Breast epithelium (tissue), 4 donors: ENCODE data around the gene TRIM63. TPM values are rescaled to one million over a fixed set of nuclear protein-coding genes. Genes with fewer than 3 reads are reported as not detected.

ENCODE experiments used
- DNase-seq, 2 donors: peaks; one replicate each; pipeline ENCODE4 v3.0.0-alpha.2; 2019; ENCODE audit warnings: low spot score in 2 of 2
- H3K27ac ChIP-seq, 2 donors: fragments of 200-600 bp; sonication (generic) in 1 of 2; one replicate each; pipeline ENCODE4 v1.5.1; 2016 to 2019; ENCODE audit warnings: mild to moderate bottlenecking in 1 of 2
- H3K27me3 ChIP-seq, 2 donors: fragments of 200-600 bp; sonication (generic) in 1 of 2; one replicate each; pipeline versions ENCODE4 v1.5.1 to v1.6.0; 2017 to 2019; ENCODE audit warnings: control low read depth in 1 of 2, mild to moderate bottlenecking in 1 of 2
- H3K36me3 ChIP-seq: fragments of 200-600 bp; one replicate; pipeline ENCODE4 v1.5.1; 2019
- H3K4me1 ChIP-seq, 2 donors: fragments of 200-600 bp; sonication (generic); one replicate each; pipeline ENCODE4 v1.5.1; 2016 to 2019; ENCODE audit warnings: control low read depth in 1 of 2
- H3K4me3 ChIP-seq, 3 donors: fragments of 200-600 bp; sonication (generic); 1 replicate in 2 of 3; 2 replicates in 1 of 3; pipeline ENCODE4 v1.5.1; 2016 to 2019; ENCODE audit warnings: mild to moderate bottlenecking in 3 of 3, moderate library complexity in 2 of 3
- H3K9me3 ChIP-seq, 2 donors: fragments of 200-600 bp; sonication (generic) in 1 of 2; one replicate each; pipeline ENCODE4 v1.5.1; 2016 to 2019; ENCODE audit warnings: control low read depth in 1 of 2
- POLR2A ChIP-seq: fragments of 450-650 bp; IDR thresholded peaks from one replicate; pipeline ENCODE4 v1.6.1; 2016; ENCODE audit warnings: antibody characterized with exemption, mild to moderate bottlenecking, moderate library complexity
- POLR2AphosphoS5 ChIP-seq, 3 donors: sonication (generic); formaldehyde crosslinking; IDR thresholded peaks; one replicate each; pipeline ENCODE4 v1.6.1; 2017; ENCODE audit warnings: antibody characterized with exemption in 3 of 3
- intact Hi-C: fragments of 100-400 bp; cut with DNase I; formaldehyde crosslinking; loops from one replicate; pipeline ENCODE4 v1.15.1; 2023; ENCODE audit warnings: low total_unique reads
- total RNA-seq, 3 donors: library from RNA; depleted of rRNA; stranded (reverse); fragments of >200 nt; gene quantifications; one replicate each; pipeline ENCODE4 v1.1.0, GENCODE V29; 2016
- TF ChIP-seq, protein P1 (sequence below), 3 donors: fragments of 450-650 bp; IDR thresholded peaks; one replicate each; pipeline ENCODE4 v1.5.1; 2016 to 2017; ENCODE audit warnings: antibody characterized with exemption in 3 of 3, mild to moderate bottlenecking in 3 of 3, moderate library complexity in 3 of 3

Gene TRIM63
- total RNA-seq, 3 donors from 2014 or later, result 2.2 to 4.0 TPM; not detected in 1

DNA sequence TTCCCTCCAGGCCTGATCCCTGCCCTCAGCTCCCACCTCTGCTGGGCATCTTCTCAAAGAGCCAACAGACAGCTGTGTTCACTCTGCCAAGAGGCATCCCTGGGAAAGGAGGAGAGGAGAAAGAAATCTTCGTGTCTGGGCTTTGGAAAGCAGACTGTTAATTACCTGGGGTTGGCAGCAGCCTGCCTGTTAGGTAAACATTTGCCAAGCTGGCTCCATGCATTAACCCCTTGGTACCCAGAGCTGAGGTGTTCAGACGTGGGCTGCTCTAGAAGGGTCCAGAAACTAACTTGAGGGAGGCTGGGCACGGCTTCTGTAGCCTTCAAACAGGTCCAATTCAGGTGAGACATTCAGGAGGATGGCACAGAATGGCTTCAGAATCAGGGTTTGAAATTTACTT lies 54.6 kb downstream of the TRIM63 start:
- H3K36me3 ChIP-seq, result no peaks in the 10 kb centered on the region
- no peak for TF ChIP-seq POLR2AphosphoS5 (IDR thresholded peaks at IDR 0.05)
- TF ChIP-seq, protein P1, sequence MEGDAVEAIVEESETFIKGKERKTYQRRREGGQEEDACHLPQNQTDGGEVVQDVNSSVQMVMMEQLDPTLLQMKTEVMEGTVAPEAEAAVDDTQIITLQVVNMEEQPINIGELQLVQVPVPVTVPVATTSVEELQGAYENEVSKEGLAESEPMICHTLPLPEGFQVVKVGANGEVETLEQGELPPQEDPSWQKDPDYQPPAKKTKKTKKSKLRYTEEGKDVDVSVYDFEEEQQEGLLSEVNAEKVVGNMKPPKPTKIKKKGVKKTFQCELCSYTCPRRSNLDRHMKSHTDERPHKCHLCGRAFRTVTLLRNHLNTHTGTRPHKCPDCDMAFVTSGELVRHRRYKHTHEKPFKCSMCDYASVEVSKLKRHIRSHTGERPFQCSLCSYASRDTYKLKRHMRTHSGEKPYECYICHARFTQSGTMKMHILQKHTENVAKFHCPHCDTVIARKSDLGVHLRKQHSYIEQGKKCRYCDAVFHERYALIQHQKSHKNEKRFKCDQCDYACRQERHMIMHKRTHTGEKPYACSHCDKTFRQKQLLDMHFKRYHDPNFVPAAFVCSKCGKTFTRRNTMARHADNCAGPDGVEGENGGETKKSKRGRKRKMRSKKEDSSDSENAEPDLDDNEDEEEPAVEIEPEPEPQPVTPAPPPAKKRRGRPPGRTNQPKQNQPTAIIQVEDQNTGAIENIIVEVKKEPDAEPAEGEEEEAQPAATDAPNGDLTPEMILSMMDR (IDR thresholded peaks at IDR 0.05), result no peak
- no peak for TF ChIP-seq POLR2A
- no peaks in the 10 kb centered on the region for H3K9me3 ChIP-seq
- no peak overlapping the region for H3K4me3 ChIP-seq
- H3K4me1 ChIP-seq, result peaks cover 0 to 4% of the 10 kb centered on the region in 2 donors
- no peak for DNase-seq
- no peak overlapping the region for H3K27ac ChIP-seq
- no peaks in the 10 kb centered on the region for H3K27me3 ChIP-seq
- intact Hi-C loops, result no loop called here

DNA sequence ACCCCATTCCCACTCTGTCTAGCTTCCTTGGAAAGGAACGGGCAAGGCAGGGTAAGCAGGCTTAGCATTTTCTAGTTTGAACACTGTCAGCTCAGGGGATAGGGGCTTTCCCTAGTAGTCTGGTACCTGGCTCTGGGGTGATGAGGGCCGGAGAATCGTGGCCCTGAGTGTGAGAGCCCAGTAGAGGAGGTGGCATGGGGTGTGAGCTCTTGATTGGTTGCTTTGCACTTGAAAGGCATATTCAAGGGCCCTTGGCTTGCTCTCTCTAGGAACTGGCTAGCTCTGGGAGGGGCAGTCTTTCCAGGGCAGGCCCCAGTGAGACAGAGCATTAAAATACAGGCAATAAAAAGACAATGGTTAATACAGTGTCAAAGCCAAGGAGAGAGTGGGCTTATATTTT lies 56.6 kb downstream of the TRIM63 start:
- Histone ChIP-seq H3K4me1 (peaks cover 0 to under 1% of the 10 kb centered on the region in 2 donors), H3K36me3 (no peaks in the 10 kb centered on the region), H3K9me3 (no peaks in the 10 kb centered on the region), H3K4me3 (no peak overlapping the region), H3K27me3 (no peaks in the 10 kb centered on the region), H3K27ac (no peak overlapping the region)
- intact Hi-C loops, result no loop called here
- DNase-seq, result no peak
- TF ChIP-seq POLR2A (no peak), POLR2AphosphoS5 (IDR thresholded peaks at IDR 0.05) (no peak)
- TF ChIP-seq, protein P1 (IDR thresholded peaks at IDR 0.05), result no peak

DNA sequence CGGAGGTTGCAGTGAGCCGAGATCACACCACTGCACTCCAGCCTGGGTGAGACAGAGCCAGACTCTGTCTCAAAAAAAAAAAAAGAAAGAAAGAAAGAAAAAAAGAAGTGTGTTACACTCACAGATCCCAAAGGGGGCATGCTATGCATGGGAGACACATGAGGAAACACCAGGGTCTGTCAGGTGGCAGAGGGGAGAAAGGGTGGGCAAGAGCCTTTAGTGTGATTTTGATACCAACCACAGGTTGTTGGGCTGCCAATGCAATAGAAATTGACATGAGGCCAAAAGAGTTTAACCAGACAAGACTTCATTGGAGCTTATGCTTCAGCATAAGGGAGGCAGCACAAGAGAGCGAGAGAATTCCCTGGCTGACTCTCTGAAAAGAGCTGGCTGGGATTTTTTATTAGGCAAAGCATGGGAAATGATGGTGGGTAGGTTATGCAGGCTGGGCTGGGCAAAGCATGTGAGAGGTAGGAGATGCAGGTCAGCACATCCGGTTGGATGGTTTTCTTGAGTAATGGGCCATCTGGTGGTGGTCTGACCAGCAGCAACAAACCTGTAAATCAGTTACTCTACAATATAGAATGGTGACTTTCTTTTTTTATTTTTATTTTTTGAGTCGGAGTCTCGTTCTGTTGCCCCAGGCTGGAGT lies 57.5 kb downstream of the TRIM63 start:
- TF ChIP-seq, protein P1 (IDR thresholded peaks at IDR 0.05), result no peak

DNA sequence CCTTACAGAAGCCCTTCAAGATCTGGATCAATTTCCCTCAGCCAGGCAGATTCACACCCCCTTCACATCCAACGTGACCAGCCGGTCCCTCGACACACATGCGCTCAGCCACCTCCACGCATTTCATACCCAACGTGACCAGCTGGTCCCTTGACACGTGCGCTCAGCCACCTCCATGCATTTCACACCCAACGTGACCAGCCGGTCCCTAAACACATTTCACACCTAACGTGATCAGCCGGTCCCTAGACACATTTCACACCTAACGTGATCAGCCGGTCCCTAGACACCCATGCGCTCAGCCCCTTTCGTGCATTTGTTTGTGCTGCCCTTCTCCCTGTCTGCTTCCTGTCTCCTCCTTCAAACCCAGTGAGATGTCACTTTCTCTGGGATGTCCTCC lies 60.7 kb downstream of the TRIM63 start:
- Histone ChIP-seq H3K4me3 (no peak overlapping the region), H3K9me3 (no peaks in the 10 kb centered on the region), H3K4me1 (peaks cover 0 to 4% of the 10 kb centered on the region in 2 donors), H3K36me3 (no peaks in the 10 kb centered on the region), H3K27me3 (no peaks in the 10 kb centered on the region), H3K27ac (no peak overlapping the region)
- intact Hi-C loops, result no loop called here
- DNase-seq, result no peak
- TF ChIP-seq POLR2AphosphoS5 (IDR thresholded peaks at IDR 0.05), result no peak
- no peak for TF ChIP-seq POLR2A
- TF ChIP-seq, protein P1 (IDR thresholded peaks at IDR 0.05), result no peak

More for the DNA sequence above, 57.5 kb downstream of the TRIM63 start:
- no peak for DNase-seq
- intact Hi-C loops, result no loop called here
- H3K4me3 ChIP-seq, result no peak overlapping the region
- H3K27ac ChIP-seq, result no peak overlapping the region
- no peaks in the 10 kb centered on the region for H3K27me3 ChIP-seq
- peaks cover 0 to 4% of the 10 kb centered on the region in 2 donors for H3K4me1 ChIP-seq
- no peaks in the 10 kb centered on the region for H3K9me3 ChIP-seq
- H3K36me3 ChIP-seq, result no peaks in the 10 kb centered on the region

DNA sequence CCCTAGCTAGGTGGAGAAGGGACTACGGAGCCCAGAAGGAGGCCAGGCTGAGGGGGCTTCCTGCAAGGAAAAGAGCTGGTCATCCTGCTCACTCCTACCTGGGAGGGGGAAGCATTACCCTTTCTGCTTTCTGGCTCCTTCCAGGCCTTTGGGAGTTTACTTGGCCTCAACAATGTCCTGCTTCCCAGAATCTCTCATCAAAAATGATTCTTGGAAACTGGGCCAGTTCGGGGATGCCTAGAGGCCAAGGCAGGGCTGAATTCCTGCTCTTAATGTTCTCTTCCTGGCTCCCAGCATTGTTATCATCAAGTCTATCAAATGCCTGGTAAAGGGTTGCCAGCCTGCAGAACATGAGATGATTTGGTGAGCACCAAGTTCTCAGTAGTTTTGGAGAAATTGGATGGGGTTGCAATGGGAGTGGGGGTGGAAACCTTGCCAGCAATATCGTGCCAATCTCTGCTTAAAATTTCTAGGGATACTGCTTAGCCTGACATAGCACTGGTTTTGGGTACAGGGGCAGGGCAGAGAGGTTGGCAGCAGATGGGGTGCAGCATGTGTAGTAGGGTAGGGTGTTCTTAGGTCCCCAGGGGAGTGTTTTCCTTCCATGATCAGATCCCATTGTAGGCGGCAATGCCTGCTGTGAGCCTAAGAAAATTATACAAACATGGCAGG lies 61.9 kb downstream of the TRIM63 start:
- H3K9me3 ChIP-seq, result no peaks in the 10 kb centered on the region
- DNase-seq, result no peak
- no peaks in the 10 kb centered on the region for H3K36me3 ChIP-seq
- intact Hi-C loops, result no loop called here
- H3K27me3 ChIP-seq, result no peaks in the 10 kb centered on the region
- peaks cover 0 to 4% of the 10 kb centered on the region in 2 donors for H3K4me1 ChIP-seq
- H3K27ac ChIP-seq, result peak overlapping the region; percentile 35 to 74
- TF ChIP-seq, protein P1 (IDR thresholded peaks at IDR 0.05), result no peak
- TF ChIP-seq POLR2AphosphoS5 (IDR thresholded peaks at IDR 0.05), result no peak
- TF ChIP-seq POLR2A, result no peak
- H3K4me3 ChIP-seq, result no peak overlapping the region
